Astrocyte of the spinal cord (primary cell): ENCODE data around the gene ATP8A1.

ENCODE experiments used
- DNase-seq: peaks from one replicate; pipeline ENCODE4 v3.0.0; 2011; ENCODE audit warnings: low read depth, low spot score
- H3K4me3 ChIP-seq: 2 replicates; pipeline ENCODE4 v1.5.1; 2011; ENCODE audit warnings: low read depth, mild to moderate bottlenecking, low read length, moderate library complexity
- CTCF ChIP-seq: IDR thresholded peaks from 2 replicates; pipeline ENCODE4 v1.5.1; 2012; ENCODE audit warnings: low read depth, mild to moderate bottlenecking, low read length, inconsistent platforms
- in situ Hi-C: cut with HindIII; loops from 2 replicates; pipeline ENCODE4 v1.10.0; 2017; ENCODE audit warnings: low sequenced_read_pairs

Gene ATP8A1

GRCh38 chr4:42642101-42642797 is 14.7 kb downstream of the ATP8A1 start:
- in situ Hi-C loops, result no loop called here
- no peak overlapping the region for H3K4me3 ChIP-seq
- DNase-seq, result no peak
- TF ChIP-seq CTCF, result no peak

- H3K4me3 ChIP-seq, result no peak overlapping the region
- in situ Hi-C loops, result no loop called here
- no peak for DNase-seq
- no peak for TF ChIP-seq CTCF
These were observed 15.2 kb downstream of the ATP8A1 start for GRCh38 chr4:42641656-42642055.

GRCh38 chr4:42641161-42641560 is 15.7 kb downstream of the ATP8A1 start:
- H3K4me3 ChIP-seq, result no peak overlapping the region
- no peak for TF ChIP-seq CTCF
- no peak for DNase-seq
- in situ Hi-C loops, result no loop called here

GRCh38 chr4:42640613-42641012 is 16.3 kb downstream of the ATP8A1 start:
- DNase-seq, result no peak
- in situ Hi-C loops, result no loop called here
- no peak overlapping the region for H3K4me3 ChIP-seq
- no peak for TF ChIP-seq CTCF

- in situ Hi-C loops, result no loop called here
- DNase-seq, result no peak
- no peak for TF ChIP-seq CTCF
- H3K4me3 ChIP-seq, result no peak overlapping the region
These were observed 17.9 kb downstream of the ATP8A1 start for GRCh38 chr4:42638993-42639392.

GRCh38 chr4:42638321-42638720 is 18.6 kb downstream of the ATP8A1 start:
- H3K4me3 ChIP-seq, result no peak overlapping the region

More at GRCh38 chr4:42638321-42638720, 18.6 kb downstream of the ATP8A1 start:
- in situ Hi-C loops, result no loop called here
- no peak for TF ChIP-seq CTCF
- DNase-seq, result no peak
